ENCODE measurements around the gene CDH13. TPM values are rescaled to one million over a fixed set of nuclear protein-coding genes. Genes with fewer than 3 reads are reported as not detected.
A peak's percentile ranks its signal among the peaks of the same experiment; 100 is the strongest.

CDH13 gene
- total RNA-seq, 1 donor from 2014 or later, result 20.9 TPM

GRCh38 chr16:82744958-82745357, 118.2 kb downstream of the CDH13 start:
- H3K27ac ChIP-seq (ENCODE audit: low read depth, low read length), result no peak overlapping the region
- H3K27me3 ChIP-seq (ENCODE audit: control insufficient read depth in 3 of 3, insufficient read depth in 3 of 3, low read length in 3 of 3), result no peaks in the 10 kb centered on the region

GRCh38 chr16:82748026-82748425, 121.3 kb downstream of the CDH13 start:
- Histone ChIP-seq H3K9ac (ENCODE audit: low read depth in 1 of 3, low read length in 3 of 3) (peak overlapping the region in 2 of 3 donors; percentile 4 to 23), H3K9me3 (ENCODE audit: control insufficient read depth in 3 of 3, low read length in 3 of 3) (no peaks in the 10 kb centered on the region), H3K36me3 (ENCODE audit: control insufficient read depth in 3 of 3, insufficient read depth in 3 of 3, low read length in 3 of 3) (no peaks in the 10 kb centered on the region), H3K4me3 (ENCODE audit: low read length in 3 of 3) (peak overlapping the region; percentile 15 to 29 (median 19)), H3K27ac (ENCODE audit: low read depth, low read length) (peak overlapping the region; percentile 10), H3K27me3 (ENCODE audit: control insufficient read depth in 3 of 3, insufficient read depth in 3 of 3, low read length in 3 of 3) (no peaks in the 10 kb centered on the region), H3K4me1 (ENCODE audit: control insufficient read depth in 3 of 3, insufficient read depth in 3 of 3, low read length in 3 of 3) (peaks cover 6 to 24% (median 7%) of the 10 kb centered on the region in 3 donors)

More at GRCh38 chr16:82744958-82745357, 118.2 kb downstream of the CDH13 start:
- Histone ChIP-seq H3K9ac (ENCODE audit: low read depth in 1 of 3, low read length in 3 of 3) (no peak overlapping the region), H3K9me3 (ENCODE audit: control insufficient read depth in 3 of 3, low read length in 3 of 3) (no peaks in the 10 kb centered on the region), H3K36me3 (ENCODE audit: control insufficient read depth in 3 of 3, insufficient read depth in 3 of 3, low read length in 3 of 3) (no peaks in the 10 kb centered on the region), H3K4me1 (ENCODE audit: control insufficient read depth in 3 of 3, insufficient read depth in 3 of 3, low read length in 3 of 3) (peaks cover 6 to 20% (median 7%) of the 10 kb centered on the region in 3 donors), H3K4me3 (ENCODE audit: low read length in 3 of 3) (no peak overlapping the region)

DNA sequence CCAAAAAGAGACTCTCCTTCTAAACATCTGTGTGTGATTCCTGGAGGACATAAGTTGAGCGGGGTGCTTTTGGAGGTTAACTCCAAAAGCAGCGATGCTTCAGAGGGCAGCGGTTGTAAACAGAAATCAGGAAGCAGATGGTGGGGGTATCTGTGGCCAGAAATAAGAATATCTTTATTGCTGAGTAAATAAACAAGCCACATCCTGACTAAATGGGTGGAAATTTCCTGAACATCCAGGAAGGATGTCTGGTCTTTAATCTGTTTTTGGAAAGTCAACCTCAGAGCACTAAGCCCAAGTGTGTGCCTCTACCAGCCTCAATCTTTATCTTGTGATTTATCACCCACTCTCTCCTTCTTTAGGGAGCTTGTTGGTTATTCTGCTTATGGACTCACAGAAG, 123.3 kb downstream of the CDH13 start:
- Histone ChIP-seq H3K4me1 (ENCODE audit: control insufficient read depth in 3 of 3, insufficient read depth in 3 of 3, low read length in 3 of 3) (peaks cover 11 to 21% (median 12%) of the 10 kb centered on the region in 3 donors), H3K36me3 (ENCODE audit: control insufficient read depth in 3 of 3, insufficient read depth in 3 of 3, low read length in 3 of 3) (no peaks in the 10 kb centered on the region), H3K9me3 (ENCODE audit: control insufficient read depth in 3 of 3, low read length in 3 of 3) (no peaks in the 10 kb centered on the region), H3K4me3 (ENCODE audit: low read length in 3 of 3) (no peak overlapping the region), H3K9ac (ENCODE audit: low read depth in 1 of 3, low read length in 3 of 3) (no peak overlapping the region), H3K27me3 (ENCODE audit: control insufficient read depth in 3 of 3, insufficient read depth in 3 of 3, low read length in 3 of 3) (no peaks in the 10 kb centered on the region), H3K27ac (ENCODE audit: low read depth, low read length) (no peak overlapping the region)

DNA sequence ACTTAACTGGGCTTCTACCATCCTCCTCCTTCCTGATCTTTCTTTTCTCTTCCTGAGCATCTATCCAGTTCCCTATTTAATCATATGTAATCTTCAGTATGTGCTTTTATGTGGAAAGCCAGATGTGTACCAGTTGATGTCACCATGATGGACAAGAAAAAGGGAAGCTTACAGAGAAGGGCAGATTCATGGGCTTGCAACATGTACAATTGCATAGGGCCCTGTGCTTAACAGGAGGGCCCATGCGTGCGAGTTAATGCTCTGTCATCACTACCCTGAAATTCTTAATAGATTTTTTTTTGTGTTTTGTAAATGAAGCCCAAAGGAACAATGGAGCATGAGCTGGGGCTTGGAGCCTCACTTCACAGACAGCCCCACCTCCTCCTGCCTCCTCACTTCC, 124.3 kb downstream of the CDH13 start:
- Histone ChIP-seq H3K27ac (ENCODE audit: low read depth, low read length) (no peak overlapping the region), H3K36me3 (ENCODE audit: control insufficient read depth in 3 of 3, insufficient read depth in 3 of 3, low read length in 3 of 3) (no peaks in the 10 kb centered on the region), H3K9me3 (ENCODE audit: control insufficient read depth in 3 of 3, low read length in 3 of 3) (no peaks in the 10 kb centered on the region), H3K4me3 (ENCODE audit: low read length in 3 of 3) (no peak overlapping the region), H3K27me3 (ENCODE audit: control insufficient read depth in 3 of 3, insufficient read depth in 3 of 3, low read length in 3 of 3) (no peaks in the 10 kb centered on the region), H3K9ac (ENCODE audit: low read depth in 1 of 3, low read length in 3 of 3) (no peak overlapping the region), H3K4me1 (ENCODE audit: control insufficient read depth in 3 of 3, insufficient read depth in 3 of 3, low read length in 3 of 3) (peaks cover 14 to 29% (median 15%) of the 10 kb centered on the region in 3 donors)

DNA sequence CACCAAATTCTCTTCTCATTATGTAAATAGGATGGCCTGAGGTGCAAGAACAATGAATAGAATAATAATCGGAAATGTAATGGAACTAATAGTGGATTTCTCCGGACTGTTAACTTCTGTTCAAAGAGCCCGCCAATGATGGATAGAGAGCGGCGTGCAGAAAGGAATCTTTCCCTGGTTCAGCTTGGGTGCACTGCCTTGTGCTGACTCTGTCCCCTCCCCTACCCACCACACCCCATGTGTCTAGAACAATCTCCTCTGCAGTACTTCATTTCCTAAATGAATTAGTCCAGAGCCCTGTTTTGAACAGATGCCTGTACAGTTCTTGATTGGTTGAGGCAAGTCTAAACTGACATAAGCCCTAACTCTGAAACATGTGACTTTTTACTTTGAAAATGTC, 125.4 kb downstream of the CDH13 start:
- peaks cover 22 to 38% (median 25%) of the 10 kb centered on the region in 3 donors for H3K4me1 ChIP-seq (ENCODE audit: control insufficient read depth in 3 of 3, insufficient read depth in 3 of 3, low read length in 3 of 3)

DNA sequence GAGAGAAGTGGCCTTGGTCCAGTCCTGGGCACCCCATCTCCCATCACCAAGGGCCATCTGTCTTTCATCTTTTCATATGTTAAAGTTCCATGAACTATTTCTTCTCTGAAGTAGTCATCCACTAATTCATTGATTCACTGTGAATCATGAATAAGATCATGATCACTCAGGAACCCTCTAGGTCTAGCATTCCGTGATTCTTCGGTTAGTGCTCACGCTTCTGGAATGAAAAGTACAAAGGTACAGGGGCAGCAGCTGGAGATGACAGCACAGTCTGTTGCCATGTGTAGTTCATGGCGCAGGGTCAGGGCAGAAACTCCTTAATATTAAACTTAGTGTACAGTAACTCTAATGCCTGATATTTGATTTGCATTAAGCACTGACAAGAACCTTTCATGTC, 127.1 kb downstream of the CDH13 start:
- H3K4me1 ChIP-seq (ENCODE audit: control insufficient read depth in 3 of 3, insufficient read depth in 3 of 3, low read length in 3 of 3), result peaks cover 17 to 27% (median 18%) of the 10 kb centered on the region in 3 donors

More for the DNA sequence above, 125.4 kb downstream of the CDH13 start:
- no peak overlapping the region for H3K9ac ChIP-seq (ENCODE audit: low read depth in 1 of 3, low read length in 3 of 3)
- no peaks in the 10 kb centered on the region for H3K9me3 ChIP-seq (ENCODE audit: control insufficient read depth in 3 of 3, low read length in 3 of 3)
- no peak overlapping the region for H3K4me3 ChIP-seq (ENCODE audit: low read length in 3 of 3)
- H3K36me3 ChIP-seq (ENCODE audit: control insufficient read depth in 3 of 3, insufficient read depth in 3 of 3, low read length in 3 of 3), result no peaks in the 10 kb centered on the region
- no peak overlapping the region for H3K27ac ChIP-seq (ENCODE audit: low read depth, low read length)
- H3K27me3 ChIP-seq (ENCODE audit: control insufficient read depth in 3 of 3, insufficient read depth in 3 of 3, low read length in 3 of 3), result no peaks in the 10 kb centered on the region

DNA sequence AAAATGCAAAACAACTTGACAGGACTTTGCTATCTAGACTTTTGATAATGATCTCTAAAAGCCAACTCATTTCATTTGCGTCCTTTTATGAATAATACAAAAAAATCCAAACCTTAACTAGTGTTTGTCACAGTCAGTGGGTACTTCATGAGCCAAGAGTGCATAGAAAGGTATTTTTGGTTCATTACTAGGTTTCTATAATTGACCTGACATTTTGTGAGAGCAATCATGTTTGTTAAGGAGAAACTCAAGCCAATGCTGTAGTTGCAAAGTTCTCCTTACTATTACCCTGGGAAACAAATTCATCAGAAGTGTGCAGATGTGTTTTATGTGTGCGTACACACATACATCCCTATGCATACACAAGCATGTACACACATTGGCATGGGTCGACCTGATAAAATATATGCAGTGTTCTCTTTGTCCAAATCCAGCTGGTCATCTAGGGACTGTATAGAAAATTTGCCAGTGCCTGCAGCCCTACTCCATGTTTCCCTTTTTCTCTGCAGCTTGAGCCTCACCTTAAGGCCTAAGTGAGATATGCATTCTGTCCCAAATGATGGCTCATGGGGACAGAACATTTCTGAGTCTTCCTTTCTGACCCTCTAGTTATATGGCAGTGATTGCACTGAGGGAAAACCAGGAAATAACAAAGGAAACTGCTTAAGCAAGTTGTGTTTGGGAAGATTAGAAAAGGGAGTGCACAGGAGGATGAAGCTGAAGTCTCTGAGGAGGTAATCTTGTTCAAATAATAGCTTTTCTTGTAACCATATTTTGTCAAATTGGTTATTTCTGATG, 128.1 kb downstream of the CDH13 start:
- no peaks in the 10 kb centered on the region for H3K9me3 ChIP-seq (ENCODE audit: control insufficient read depth in 3 of 3, low read length in 3 of 3)
- H3K27ac ChIP-seq (ENCODE audit: low read depth, low read length), result no peak overlapping the region
- peaks cover 17 to 27% (median 18%) of the 10 kb centered on the region in 3 donors for H3K4me1 ChIP-seq (ENCODE audit: control insufficient read depth in 3 of 3, insufficient read depth in 3 of 3, low read length in 3 of 3)
- H3K36me3 ChIP-seq (ENCODE audit: control insufficient read depth in 3 of 3, insufficient read depth in 3 of 3, low read length in 3 of 3), result no peaks in the 10 kb centered on the region
- peak overlapping the region in 1 of 3 donors; percentile 11 for H3K4me3 ChIP-seq (ENCODE audit: low read length in 3 of 3)
- H3K9ac ChIP-seq (ENCODE audit: low read depth in 1 of 3, low read length in 3 of 3), result peak overlapping the region in 1 of 3 donors; percentile 4
- H3K27me3 ChIP-seq (ENCODE audit: control insufficient read depth in 3 of 3, insufficient read depth in 3 of 3, low read length in 3 of 3), result no peaks in the 10 kb centered on the region

More for the DNA sequence above, 127.1 kb downstream of the CDH13 start:
- Histone ChIP-seq H3K9ac (ENCODE audit: low read depth in 1 of 3, low read length in 3 of 3) (no peak overlapping the region), H3K9me3 (ENCODE audit: control insufficient read depth in 3 of 3, low read length in 3 of 3) (no peaks in the 10 kb centered on the region), H3K36me3 (ENCODE audit: control insufficient read depth in 3 of 3, insufficient read depth in 3 of 3, low read length in 3 of 3) (no peaks in the 10 kb centered on the region), H3K4me3 (ENCODE audit: low read length in 3 of 3) (no peak overlapping the region), H3K27ac (ENCODE audit: low read depth, low read length) (no peak overlapping the region), H3K27me3 (ENCODE audit: control insufficient read depth in 3 of 3, insufficient read depth in 3 of 3, low read length in 3 of 3) (no peaks in the 10 kb centered on the region)

- Histone ChIP-seq H3K4me3 (ENCODE audit: low read length in 3 of 3) (no peak overlapping the region), H3K27ac (ENCODE audit: low read depth, low read length) (no peak overlapping the region), H3K9me3 (ENCODE audit: control insufficient read depth in 3 of 3, low read length in 3 of 3) (no peaks in the 10 kb centered on the region), H3K27me3 (ENCODE audit: control insufficient read depth in 3 of 3, insufficient read depth in 3 of 3, low read length in 3 of 3) (no peaks in the 10 kb centered on the region), H3K9ac (ENCODE audit: low read depth in 1 of 3, low read length in 3 of 3) (no peak overlapping the region), H3K4me1 (ENCODE audit: control insufficient read depth in 3 of 3, insufficient read depth in 3 of 3, low read length in 3 of 3) (peaks cover 17 to 25% (median 18%) of the 10 kb centered on the region in 3 donors), H3K36me3 (ENCODE audit: control insufficient read depth in 3 of 3, insufficient read depth in 3 of 3, low read length in 3 of 3) (no peaks in the 10 kb centered on the region)
Measured at GRCh38 chr16:82755570-82756282, 129.0 kb downstream of the CDH13 start.

GRCh38 chr16:82756283-82756599, 129.5 kb downstream of the CDH13 start:
- Histone ChIP-seq H3K4me3 (ENCODE audit: low read length in 3 of 3) (peak overlapping the region in 1 of 3 donors; percentile 30), H3K9ac (ENCODE audit: low read depth in 1 of 3, low read length in 3 of 3) (no peak overlapping the region), H3K27ac (ENCODE audit: low read depth, low read length) (no peak overlapping the region), H3K36me3 (ENCODE audit: control insufficient read depth in 3 of 3, insufficient read depth in 3 of 3, low read length in 3 of 3) (no peaks in the 10 kb centered on the region), H3K4me1 (ENCODE audit: control insufficient read depth in 3 of 3, insufficient read depth in 3 of 3, low read length in 3 of 3) (peaks cover 17 to 30% (median 21%) of the 10 kb centered on the region in 3 donors), H3K9me3 (ENCODE audit: control insufficient read depth in 3 of 3, low read length in 3 of 3) (no peaks in the 10 kb centered on the region), H3K27me3 (ENCODE audit: control insufficient read depth in 3 of 3, insufficient read depth in 3 of 3, low read length in 3 of 3) (no peaks in the 10 kb centered on the region)

DNA sequence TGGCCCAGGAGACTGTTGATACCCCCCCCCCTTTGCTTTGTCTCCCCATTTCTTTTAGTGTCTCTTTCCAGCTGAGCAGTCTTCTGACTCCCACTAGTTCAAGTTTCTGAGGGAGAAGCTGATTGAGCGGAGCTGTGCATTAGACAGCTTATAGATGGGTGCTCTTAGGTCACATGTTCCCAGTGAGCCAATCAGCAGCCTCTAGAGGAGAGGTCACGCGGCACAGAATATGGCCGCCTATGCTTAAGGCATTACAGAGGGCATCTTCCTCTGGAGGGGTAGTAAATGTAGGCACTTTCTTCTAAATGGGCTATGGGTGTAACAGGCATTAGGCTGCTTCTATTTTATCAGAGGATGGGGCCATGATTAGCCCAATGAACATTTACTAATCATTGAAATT, 131.6 kb downstream of the CDH13 start:
- Histone ChIP-seq H3K9ac (ENCODE audit: low read depth in 1 of 3, low read length in 3 of 3) (no peak overlapping the region), H3K4me3 (ENCODE audit: low read length in 3 of 3) (no peak overlapping the region), H3K4me1 (ENCODE audit: control insufficient read depth in 3 of 3, insufficient read depth in 3 of 3, low read length in 3 of 3) (peaks cover 25 to 32% (median 30%) of the 10 kb centered on the region in 3 donors), H3K9me3 (ENCODE audit: control insufficient read depth in 3 of 3, low read length in 3 of 3) (no peaks in the 10 kb centered on the region), H3K36me3 (ENCODE audit: control insufficient read depth in 3 of 3, insufficient read depth in 3 of 3, low read length in 3 of 3) (no peaks in the 10 kb centered on the region), H3K27me3 (ENCODE audit: control insufficient read depth in 3 of 3, insufficient read depth in 3 of 3, low read length in 3 of 3) (no peaks in the 10 kb centered on the region), H3K27ac (ENCODE audit: low read depth, low read length) (no peak overlapping the region)

Data from skeletal muscle tissue (tissue), 4 donors.